H9 (cell line): Measurements from ENCODE around the gene SFXN1. TPM values are rescaled to one million over a fixed set of nuclear protein-coding genes. Genes with fewer than 3 reads are reported as not detected.

Source experiments
- DNase-seq: peaks from one replicate; pipeline ENCODE4 v3.0.0-alpha.2; 2017
- H2AFZ ChIP-seq: one replicate; pipeline ENCODE4 v1.6.1; 2013; ENCODE audit warnings: mild to moderate bottlenecking, low read length, control low read depth, moderate library complexity
- H2AK5ac ChIP-seq: 2 replicates; pipeline ENCODE4 v1.6.1; 2013; ENCODE audit warnings: low read length, control low read depth, mixed read lengths; ENCODE audit not compliant: insufficient read length
- H2BK120ac ChIP-seq: one replicate; pipeline ENCODE4 v1.6.1; 2013; ENCODE audit warnings: low read depth, mild to moderate bottlenecking, low read length, control low read depth, inconsistent platforms; ENCODE audit not compliant: poor library complexity, severe bottlenecking
- H2BK12ac ChIP-seq: 2 replicates; pipeline ENCODE4 v1.6.1; 2013; ENCODE audit warnings: low read length, control low read depth, mixed read lengths, low read depth; ENCODE audit not compliant: insufficient read length
- H2BK15ac ChIP-seq: 2 replicates; pipeline ENCODE4 v1.6.1; 2013; ENCODE audit warnings: low read depth, low read length, control low read depth
- H2BK20ac ChIP-seq: one replicate; pipeline ENCODE4 v1.6.1; 2013; ENCODE audit warnings: low read depth, mild to moderate bottlenecking, low read length, control low read depth, inconsistent platforms; ENCODE audit not compliant: poor library complexity, severe bottlenecking
- H2BK5ac ChIP-seq: 2 replicates; pipeline ENCODE4 v1.6.1; 2013; ENCODE audit warnings: low read length, control low read depth, mixed read lengths; ENCODE audit not compliant: insufficient read length
- H3K14ac ChIP-seq: 2 replicates; pipeline ENCODE4 v1.6.1; 2013; ENCODE audit warnings: low read length, control low read depth; ENCODE audit not compliant: insufficient read depth
- H3K18ac ChIP-seq: 2 replicates; pipeline ENCODE4 v1.6.1; 2013; ENCODE audit warnings: low read depth, mild to moderate bottlenecking, mixed read lengths, low read length, control low read depth; ENCODE audit not compliant: insufficient read length
- H3K23ac ChIP-seq: 2 replicates; pipeline ENCODE4 v1.6.1; 2013; ENCODE audit warnings: low read length, control low read depth, mixed read lengths, low read depth; ENCODE audit not compliant: insufficient read length
- H3K23me2 ChIP-seq: 2 replicates; pipeline ENCODE4 v1.6.1; 2013; ENCODE audit warnings: low read depth, mild to moderate bottlenecking, mixed read lengths, low read length, control low read depth; ENCODE audit not compliant: insufficient read length, poor library complexity, severe bottlenecking
- H3K27ac ChIP-seq: 2 replicates; pipeline ENCODE4 v1.5.1; 2013; ENCODE audit warnings: low read length, control low read depth, mixed read lengths, low read depth; ENCODE audit not compliant: insufficient read length
- H3K27me3 ChIP-seq: 2 replicates; pipeline ENCODE4 v1.6.1; 2013; ENCODE audit warnings: low read length, control low read depth, inconsistent platforms; ENCODE audit not compliant: insufficient read depth
- H3K4ac ChIP-seq: 2 replicates; pipeline ENCODE4 v1.6.1; 2013; ENCODE audit warnings: low read depth, mild to moderate bottlenecking, control low read depth, inconsistent platforms, low read length, moderate library complexity
- H3K4me1 ChIP-seq: 2 replicates; pipeline ENCODE4 v1.6.1; 2013; ENCODE audit warnings: low read length, control low read depth, inconsistent platforms; ENCODE audit not compliant: insufficient read depth
- H3K4me2 ChIP-seq: 2 replicates; pipeline ENCODE4 v1.6.1; 2013; ENCODE audit warnings: low read length, control low read depth, mixed read lengths; ENCODE audit not compliant: insufficient read length, insufficient read depth
- H3K56ac ChIP-seq: 2 replicates; pipeline ENCODE4 v1.6.1; 2013; ENCODE audit warnings: low read depth, mild to moderate bottlenecking, mixed read lengths, low read length, control low read depth; ENCODE audit not compliant: insufficient read length
- H3K79me1 ChIP-seq: 2 replicates; pipeline ENCODE4 v1.6.1; 2013; ENCODE audit warnings: low read depth, mild to moderate bottlenecking, moderate library complexity, low read length, control low read depth, inconsistent platforms; ENCODE audit not compliant: insufficient read depth, poor library complexity, severe bottlenecking
- H3K79me2 ChIP-seq: 2 replicates; pipeline ENCODE4 v1.6.1; 2013; ENCODE audit warnings: low read length, control low read depth, inconsistent platforms; ENCODE audit not compliant: insufficient read depth
- H3K9ac ChIP-seq: 2 replicates; pipeline ENCODE4 v1.6.1; 2013; ENCODE audit warnings: low read length, control low read depth, mixed read lengths; ENCODE audit not compliant: insufficient read length; ENCODE audit errors: extremely low read depth
- H3K9me3 ChIP-seq: one replicate; pipeline ENCODE4 v1.6.1; 2013; ENCODE audit warnings: low read depth, low read length, inconsistent platforms; ENCODE audit not compliant: control insufficient read depth
- H3T11ph ChIP-seq: one replicate; pipeline ENCODE4 v1.6.1; 2013; ENCODE audit warnings: mild to moderate bottlenecking, low read length, control low read depth, inconsistent platforms
- H4K20me1 ChIP-seq: one replicate; pipeline ENCODE4 v1.6.1; 2013; ENCODE audit not compliant: control insufficient read depth, insufficient read length, insufficient read depth
- H4K5ac ChIP-seq: 2 replicates; pipeline ENCODE4 v1.6.1; 2013; ENCODE audit warnings: low read depth, mild to moderate bottlenecking, mixed read lengths, low read length, control low read depth; ENCODE audit not compliant: insufficient read length
- H4K8ac ChIP-seq: replicated peaks from 2 replicates; pipeline ENCODE4 v1.6.1; 2013; ENCODE audit warnings: low read length, control low read depth, mixed read lengths, low read depth; ENCODE audit not compliant: insufficient read length
- H4K91ac ChIP-seq: 2 replicates; pipeline ENCODE4 v1.6.1; 2013; ENCODE audit warnings: low read depth, mild to moderate bottlenecking, moderate library complexity, mixed read lengths, low read length, control low read depth; ENCODE audit not compliant: insufficient read length
- H3K27ac Mint-ChIP-seq, 3 experiments: 2 replicates in 2 of 3; 3 replicates in 1 of 3; pipeline ENCODE4 v1.8.0; 2020 to 2021; ENCODE audit warnings: mixed read lengths in 3 of 3, mild to moderate bottlenecking in 1 of 3, moderate library complexity in 1 of 3
- H3K27me3 Mint-ChIP-seq: 2 replicates; pipeline ENCODE4 v1.8.0; 2021; ENCODE audit warnings: low read depth, mild to moderate bottlenecking, moderate library complexity, mixed read lengths
- H3K36me3 Mint-ChIP-seq, 3 experiments: 2 replicates in 2 of 3; 3 replicates in 1 of 3; pipeline ENCODE4 v1.8.0; 2020 to 2021; ENCODE audit warnings: low read depth in 3 of 3, mixed read lengths in 3 of 3; ENCODE audit not compliant: insufficient read depth in 1 of 3
- H3K4me1 Mint-ChIP-seq, 2 experiments: 2 replicates each; pipeline ENCODE4 v1.8.0; 2020; ENCODE audit warnings: mixed read lengths in 2 of 2
- H3K4me3 Mint-ChIP-seq, 2 experiments: 2 replicates in 1 of 2; 3 replicates in 1 of 2; pipeline ENCODE4 v1.8.0; 2020 to 2021; ENCODE audit warnings: mild to moderate bottlenecking in 2 of 2, mixed read lengths in 2 of 2, moderate library complexity in 1 of 2
- H3K9me3 Mint-ChIP-seq, 2 experiments: 2 replicates in 1 of 2; 3 replicates in 1 of 2; pipeline ENCODE4 v1.8.0; 2020; ENCODE audit warnings: mild to moderate bottlenecking in 2 of 2, mixed read lengths in 2 of 2, moderate library complexity in 1 of 2
- CTCF ChIP-seq: fragments of 200-600 bp; sonication (generic); conservative IDR thresholded peaks from 3 replicates; pipeline ENCODE4 v1.8.0; 2021; ENCODE audit warnings: antibody characterized with exemption, mild to moderate bottlenecking
- WGBS: extraction: QIAGEN DNeasy Blood & Tissue Kit; methylation state at CpG from one replicate; pipeline ENCODE4 v1.1.7; 2013; ENCODE audit warnings: missing lambda C conversion rate, low lambda C conversion rate, mixed read lengths; ENCODE audit not compliant: insufficient read length; ENCODE audit errors: extremely low coverage; 5-methylcytosine and 5-hydroxymethylcytosine counted together
- total RNA-seq: library from RNA; stranded (reverse); gene quantifications from 2 replicates; pipeline ENCODE4 v1.2.1, GENCODE V29; 2021

Gene SFXN1
- total RNA-seq, 1 experiment from 2014 or later: 99.2 TPM

- peak overlapping the region; percentile 49 for H4K5ac ChIP-seq
- H3K27ac ChIP-seq: peak overlapping the region; percentile 92
- H4K91ac ChIP-seq: peak overlapping the region; percentile 37
- peak overlapping the region; percentile 95 to 97 (median 96) for H3K27ac Mint-ChIP-seq
- no peaks in the 10 kb centered on the region for H3K9me3 ChIP-seq
- no peak overlapping the region for H3K56ac ChIP-seq
- H2BK20ac ChIP-seq: peak overlapping the region; percentile 90
- H3K4me2 ChIP-seq: peak overlapping the region; percentile 11
- H3K27me3 ChIP-seq: no peaks in the 10 kb centered on the region
- H3K23me2 ChIP-seq: no peaks in the 10 kb centered on the region
- H2BK12ac ChIP-seq: peak overlapping the region; percentile 66
- H4K20me1 ChIP-seq: no peaks in the 10 kb centered on the region
- no peak overlapping the region for H2BK15ac ChIP-seq
- H2AK5ac ChIP-seq: no peak overlapping the region
- H3K9me3 Mint-ChIP-seq: no peaks in the 10 kb centered on the region; a peak in 1 of 5 replicates
- H3K4me1 Mint-ChIP-seq: peaks cover 57% of the 10 kb centered on the region in 2 experiments
- no peaks in the 10 kb centered on the region for H3K79me1 ChIP-seq
- H3K14ac ChIP-seq: peak overlapping the region; percentile 80; the same call in 1 of the 2 replicates
- DNase-seq: peak; percentile 84
- H3K79me2 ChIP-seq: no peaks in the 10 kb centered on the region
- no peak for TF ChIP-seq CTCF
- peak overlapping the region; percentile 29; the same call in 1 of the 2 replicates for H3K4ac ChIP-seq
- WGBS: 100% methylated on average over 1 of the region's 15 CpGs
- peak overlapping the region; percentile 41 to 61; a peak in 4 of 5 replicates for H3K4me3 Mint-ChIP-seq
- peak overlapping the region; percentile 98 for H3T11ph ChIP-seq
- H3K36me3 Mint-ChIP-seq: peaks cover 0 to 4% (median 0%) of the 10 kb centered on the region in 3 experiments; a peak in 2 of 7 replicates
- H3K23ac ChIP-seq: no peak overlapping the region
- H2BK120ac ChIP-seq: peak overlapping the region; percentile 96
- peaks cover 12% of the 10 kb centered on the region for H3K4me1 ChIP-seq
- peaks cover 3% of the 10 kb centered on the region; the same call in 1 of the 2 replicates for H3K27me3 Mint-ChIP-seq
- peak overlapping the region; percentile 87 for H3K18ac ChIP-seq
- peak overlapping the region; percentile 46 for H3K9ac ChIP-seq
- H2AFZ ChIP-seq: no peak overlapping the region
- H4K8ac ChIP-seq: no peak overlapping the region
- H2BK5ac ChIP-seq: peak overlapping the region; percentile 66
Measured at GRCh38 chr5:175548626-175549311, 70.4 kb downstream of the SFXN1 start.
